Measurements from ENCODE around the gene STK11IP.
A peak's percentile ranks its signal among the peaks of the same experiment; 100 is the strongest.

Gene STK11IP, protein sequence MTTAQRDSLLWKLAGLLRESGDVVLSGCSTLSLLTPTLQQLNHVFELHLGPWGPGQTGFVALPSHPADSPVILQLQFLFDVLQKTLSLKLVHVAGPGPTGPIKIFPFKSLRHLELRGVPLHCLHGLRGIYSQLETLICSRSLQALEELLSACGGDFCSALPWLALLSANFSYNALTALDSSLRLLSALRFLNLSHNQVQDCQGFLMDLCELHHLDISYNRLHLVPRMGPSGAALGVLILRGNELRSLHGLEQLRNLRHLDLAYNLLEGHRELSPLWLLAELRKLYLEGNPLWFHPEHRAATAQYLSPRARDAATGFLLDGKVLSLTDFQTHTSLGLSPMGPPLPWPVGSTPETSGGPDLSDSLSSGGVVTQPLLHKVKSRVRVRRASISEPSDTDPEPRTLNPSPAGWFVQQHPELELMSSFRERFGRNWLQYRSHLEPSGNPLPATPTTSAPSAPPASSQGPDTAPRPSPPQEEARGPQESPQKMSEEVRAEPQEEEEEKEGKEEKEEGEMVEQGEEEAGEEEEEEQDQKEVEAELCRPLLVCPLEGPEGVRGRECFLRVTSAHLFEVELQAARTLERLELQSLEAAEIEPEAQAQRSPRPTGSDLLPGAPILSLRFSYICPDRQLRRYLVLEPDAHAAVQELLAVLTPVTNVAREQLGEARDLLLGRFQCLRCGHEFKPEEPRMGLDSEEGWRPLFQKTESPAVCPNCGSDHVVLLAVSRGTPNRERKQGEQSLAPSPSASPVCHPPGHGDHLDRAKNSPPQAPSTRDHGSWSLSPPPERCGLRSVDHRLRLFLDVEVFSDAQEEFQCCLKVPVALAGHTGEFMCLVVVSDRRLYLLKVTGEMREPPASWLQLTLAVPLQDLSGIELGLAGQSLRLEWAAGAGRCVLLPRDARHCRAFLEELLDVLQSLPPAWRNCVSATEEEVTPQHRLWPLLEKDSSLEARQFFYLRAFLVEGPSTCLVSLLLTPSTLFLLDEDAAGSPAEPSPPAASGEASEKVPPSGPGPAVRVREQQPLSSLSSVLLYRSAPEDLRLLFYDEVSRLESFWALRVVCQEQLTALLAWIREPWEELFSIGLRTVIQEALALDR

DNA sequence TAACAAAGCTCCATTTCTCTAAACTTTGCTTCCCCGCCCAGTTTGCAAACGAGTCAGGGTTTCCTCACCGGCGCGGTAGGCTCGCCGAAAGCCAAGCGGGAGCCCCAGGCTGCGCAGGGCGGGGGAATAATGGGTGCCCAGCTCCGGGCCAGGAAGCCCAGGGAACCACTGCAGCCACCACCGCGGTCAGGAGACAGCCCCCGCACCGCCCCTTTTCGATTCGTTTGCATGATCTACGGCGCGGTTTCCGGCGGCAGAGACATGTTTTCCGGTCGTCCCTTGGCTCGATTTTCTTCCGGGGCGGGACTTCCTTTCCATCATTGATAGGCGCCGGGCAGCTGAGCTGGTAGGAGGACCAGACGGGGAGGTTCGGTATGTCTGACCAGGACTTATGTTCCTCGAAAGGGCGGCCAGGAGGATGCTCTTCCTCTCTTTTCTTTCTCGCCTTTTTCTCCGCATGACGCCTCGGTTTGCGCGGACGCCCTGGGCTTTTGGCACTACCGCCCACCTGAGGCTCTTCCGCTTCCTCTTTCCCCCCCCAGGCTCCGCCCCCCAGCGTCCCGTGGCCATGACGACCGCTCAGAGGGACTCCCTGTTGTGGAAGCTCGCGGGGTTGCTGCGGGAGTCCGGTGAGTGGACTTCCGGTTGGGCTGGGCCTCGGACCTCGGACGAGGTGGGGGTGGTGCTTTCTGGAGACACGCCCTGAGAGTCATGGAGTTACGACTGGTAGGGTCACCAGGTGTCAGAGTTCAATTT is at the start of gene STK11IP:
STK11IP (plus strand) TSS at position 306 of the 756 bp plus-strand sequence; CDS start at position 569, 263 bp downstream.
- peak; percentile 98 for DNase-seq

DNA sequence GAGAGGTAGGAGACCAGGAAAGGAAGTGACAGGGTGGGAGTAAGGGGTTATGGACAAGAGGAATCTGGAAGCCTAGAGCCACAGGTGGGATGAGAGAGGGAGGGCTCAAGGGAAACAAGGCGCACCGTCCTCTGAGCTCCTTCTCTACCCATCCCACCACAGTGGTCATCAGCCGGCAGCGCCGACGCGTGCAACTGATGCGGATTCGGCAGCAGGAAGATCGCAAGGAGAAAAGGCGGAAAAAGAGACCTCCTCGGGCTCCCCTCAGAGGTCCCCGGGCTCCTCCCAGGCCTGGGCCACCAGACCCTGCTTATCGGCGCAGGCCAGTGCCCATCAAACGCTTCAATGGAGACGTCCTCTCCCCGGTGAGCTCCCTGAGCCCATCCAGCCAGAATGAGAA is 48.7 kb upstream of the STK11IP start:
- no peak for DNase-seq

DNA sequence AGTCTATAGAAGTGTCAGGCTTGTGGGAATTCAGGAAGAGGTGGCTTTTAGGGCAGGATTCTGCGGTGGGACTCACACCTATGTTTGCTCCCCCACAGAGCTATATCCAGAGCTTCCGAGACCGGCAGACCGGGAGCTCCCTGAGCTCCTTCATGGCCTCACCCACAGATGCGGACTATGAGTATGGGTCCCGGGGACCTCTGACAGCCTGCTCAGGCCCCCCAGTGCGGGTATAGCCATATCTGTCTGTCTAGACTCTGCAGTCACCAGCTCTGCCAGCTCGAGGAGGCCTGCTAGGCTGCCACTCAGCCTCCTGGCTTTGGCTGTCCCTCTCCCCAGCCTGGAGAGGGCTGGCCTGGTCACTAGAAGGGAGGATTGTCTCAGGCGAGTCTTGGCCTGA is 48.0 kb upstream of the STK11IP start:
- no peak for DNase-seq

DNA sequence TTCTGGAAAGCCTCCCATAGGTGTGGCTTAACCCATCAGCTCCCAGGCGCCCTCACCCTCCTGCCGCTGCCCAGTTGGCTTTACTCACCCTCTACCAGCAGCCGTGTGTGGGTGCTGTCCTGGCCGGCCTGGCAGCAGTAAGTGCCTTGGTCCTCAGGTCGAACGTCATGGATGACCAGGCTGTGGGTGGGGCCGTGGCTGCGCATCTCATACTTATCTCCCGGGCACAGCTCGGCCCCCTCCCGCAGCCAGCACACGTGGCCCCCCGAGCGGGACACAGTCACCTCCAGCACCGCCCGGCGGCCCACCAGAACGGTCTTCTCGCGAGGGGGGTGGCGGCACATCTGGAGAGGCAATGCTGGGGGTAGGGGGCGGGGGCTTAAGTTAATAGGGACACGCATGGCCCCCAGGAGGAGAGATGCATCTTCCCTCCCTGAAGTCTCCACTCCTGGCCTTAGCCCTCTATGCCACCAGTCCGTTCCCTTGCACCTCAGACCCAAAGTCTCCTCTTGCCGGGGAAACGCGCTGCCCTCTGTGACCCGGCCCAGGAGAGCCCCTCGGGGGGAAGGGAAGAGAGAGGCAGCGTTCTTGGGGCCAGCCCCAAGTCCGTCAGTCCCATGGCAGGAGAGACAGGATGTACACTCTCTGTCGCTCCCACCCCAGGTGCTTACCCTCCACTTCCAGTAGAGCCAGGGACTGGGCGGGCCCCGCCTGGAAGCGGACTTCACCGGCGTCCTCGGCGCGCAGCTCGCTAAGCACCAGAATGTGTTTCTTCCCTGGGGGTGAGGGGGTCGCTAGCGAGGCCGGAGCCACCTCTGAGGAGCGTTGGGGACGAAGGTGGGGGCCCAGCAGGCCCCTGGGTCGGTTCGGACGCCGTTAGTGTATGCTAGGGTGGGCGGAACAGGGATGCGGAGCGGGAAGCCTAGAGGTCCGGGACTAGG is 45.9 kb upstream of the STK11IP start:
- DNase-seq: no peak

DNA sequence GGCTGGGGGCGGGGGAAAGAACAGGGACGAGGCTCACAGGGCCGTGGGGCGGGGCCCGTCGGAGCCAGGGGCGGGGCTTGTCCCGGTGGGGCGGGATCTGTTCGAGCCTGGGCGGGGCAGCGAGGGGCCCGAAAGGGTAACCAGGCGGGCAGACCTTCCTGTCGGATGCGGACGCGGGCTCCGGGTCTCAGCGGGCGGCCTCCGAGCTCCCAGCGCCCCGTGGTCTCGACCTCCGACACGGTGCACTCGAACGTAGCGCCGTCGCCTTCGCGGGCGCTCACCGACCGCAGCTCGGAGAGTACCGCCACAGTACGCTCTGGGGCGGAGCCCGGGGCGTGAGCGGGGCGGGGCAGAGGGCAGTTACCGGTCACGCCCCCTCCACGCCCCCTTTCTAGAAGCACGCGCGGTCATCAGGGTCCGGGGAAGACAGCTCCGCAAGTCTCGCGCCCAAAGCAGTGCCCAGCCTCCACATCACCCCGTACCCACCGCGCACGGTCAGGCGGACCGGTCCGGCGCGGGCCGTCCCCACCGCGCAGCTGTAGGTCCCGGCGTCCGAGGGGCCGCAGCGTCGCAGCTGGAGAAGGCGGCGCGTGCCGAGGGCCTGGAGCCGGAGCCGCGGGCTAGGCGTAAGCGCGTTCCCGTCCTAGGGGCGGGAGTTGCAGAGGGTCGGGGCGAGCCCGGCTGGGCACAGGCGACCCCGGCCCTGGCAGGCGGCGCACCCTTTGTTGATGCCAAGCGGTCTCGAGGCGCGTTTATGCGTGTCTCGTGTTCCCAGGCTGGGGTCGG is 45.1 kb upstream of the STK11IP start:
- DNase-seq: peak; percentile 86

DNA sequence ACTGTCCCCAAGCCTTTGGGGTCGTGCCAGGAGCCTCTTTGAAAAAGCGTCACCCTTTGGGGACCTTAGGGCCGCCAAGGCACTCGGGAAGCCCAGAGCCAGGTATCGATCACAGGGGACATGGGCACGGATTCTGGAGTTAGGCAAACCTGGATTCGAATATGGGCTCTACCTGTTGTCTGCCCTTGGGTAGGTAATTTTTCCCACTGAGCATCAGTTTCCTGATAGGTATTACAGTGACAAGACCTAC is 44.6 kb upstream of the STK11IP start:
- no peak for DNase-seq

DNA sequence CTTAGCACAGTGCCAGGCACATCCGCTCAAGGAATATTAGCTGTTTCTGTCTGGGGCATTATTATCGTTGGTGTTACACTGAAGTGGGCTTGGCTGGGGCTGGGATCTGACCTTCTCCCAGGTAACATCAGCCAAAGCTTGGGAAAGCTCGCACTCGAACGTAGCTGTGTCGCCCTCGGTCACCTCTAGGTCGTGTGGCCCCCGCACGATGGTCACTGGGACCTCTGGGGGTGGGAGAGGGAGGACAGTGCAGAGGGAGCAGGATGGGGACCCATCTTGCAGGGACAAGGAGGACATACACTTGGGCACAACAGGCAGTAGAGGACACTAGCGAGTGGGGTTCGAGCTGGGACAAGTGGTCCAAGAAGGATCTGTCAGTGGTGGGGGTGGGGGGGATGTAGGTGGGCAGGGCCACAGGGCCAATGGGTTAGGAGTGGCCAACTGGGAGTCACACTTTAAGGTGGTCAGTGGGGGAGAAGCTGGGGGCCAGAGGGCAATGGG is 44.1 kb upstream of the STK11IP start:
- no peak for DNase-seq

DNA sequence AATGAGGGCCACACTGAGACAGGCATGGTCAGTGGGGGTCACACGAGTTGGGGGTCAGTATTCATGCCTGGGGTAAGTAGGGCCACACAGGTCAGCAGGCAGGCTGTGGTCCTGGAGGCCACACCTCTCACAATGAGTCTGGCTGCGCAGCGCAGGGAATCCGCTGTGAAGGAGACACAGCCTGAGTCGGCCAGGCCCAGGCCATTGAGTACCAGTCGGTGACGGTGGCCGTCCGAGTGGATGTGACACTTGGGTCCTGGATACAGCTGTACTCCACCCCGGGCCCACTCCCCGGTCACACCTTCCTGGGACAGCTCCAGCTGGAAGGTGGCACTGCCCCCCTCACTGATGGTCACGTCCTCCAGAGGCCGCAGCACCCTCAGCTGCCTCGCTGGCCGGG is 43.3 kb upstream of the STK11IP start:
- no peak for DNase-seq

DNA sequence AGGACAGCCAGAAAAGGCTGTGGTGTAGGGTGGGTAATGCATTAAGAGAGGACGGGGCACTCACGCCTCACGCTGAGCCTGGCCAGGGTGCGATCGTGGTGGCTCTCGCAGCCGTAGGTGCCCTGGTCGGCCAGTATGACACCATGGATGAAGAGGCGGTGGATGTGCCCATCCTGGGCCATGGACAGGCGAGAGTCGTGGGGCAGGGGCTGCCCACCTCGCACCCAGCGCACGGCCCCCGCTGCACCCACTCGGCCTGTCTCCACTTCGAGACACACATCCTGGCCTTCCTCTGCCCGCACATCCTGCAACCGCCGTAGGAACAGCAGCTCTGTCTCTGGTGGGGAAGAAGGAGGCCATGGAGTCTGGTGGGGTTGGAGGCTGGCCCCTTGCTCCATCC is 41.7 kb upstream of the STK11IP start:
- no peak for DNase-seq

DNA sequence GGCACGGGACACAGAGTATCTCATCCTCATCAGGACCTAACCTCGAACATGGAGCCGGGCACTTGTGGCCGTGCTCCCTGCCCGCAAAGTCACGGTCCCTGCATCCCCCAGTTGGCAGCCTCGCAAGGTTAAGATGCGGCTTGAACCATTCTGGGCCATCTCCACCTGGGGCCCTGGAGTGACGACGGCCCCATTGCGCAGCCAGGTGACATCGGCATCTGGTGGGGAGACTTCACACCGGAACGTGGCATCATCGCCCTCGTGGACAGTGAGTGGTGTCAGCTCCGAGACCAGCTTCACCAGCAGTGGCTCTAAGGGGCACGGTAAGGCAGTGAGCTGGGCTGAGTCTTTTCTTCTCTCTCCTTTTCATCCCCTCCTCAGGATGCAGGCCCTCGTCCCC is 41.2 kb upstream of the STK11IP start:
- DNase-seq: no peak

DNA sequence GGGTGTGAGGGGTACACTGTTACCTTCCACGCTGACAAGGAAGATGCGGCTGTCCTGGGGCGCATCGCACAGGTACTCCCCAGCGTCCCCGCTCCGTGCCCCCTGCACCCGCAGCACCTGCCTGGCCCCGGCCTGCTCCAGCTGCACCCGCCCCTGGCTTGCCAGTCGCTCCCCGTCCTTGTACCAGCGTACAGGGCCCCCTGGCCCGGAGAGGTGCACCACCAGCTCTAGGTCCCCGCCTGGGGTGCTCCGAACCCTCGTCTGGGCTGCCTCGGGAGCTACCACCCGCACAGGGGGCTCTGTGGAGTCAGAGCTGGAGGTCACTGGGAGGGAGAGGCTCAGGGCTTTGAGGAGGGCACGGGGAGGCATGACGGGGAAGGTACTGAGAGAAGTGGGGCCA is 40.3 kb upstream of the STK11IP start:
- DNase-seq: no peak

DNA sequence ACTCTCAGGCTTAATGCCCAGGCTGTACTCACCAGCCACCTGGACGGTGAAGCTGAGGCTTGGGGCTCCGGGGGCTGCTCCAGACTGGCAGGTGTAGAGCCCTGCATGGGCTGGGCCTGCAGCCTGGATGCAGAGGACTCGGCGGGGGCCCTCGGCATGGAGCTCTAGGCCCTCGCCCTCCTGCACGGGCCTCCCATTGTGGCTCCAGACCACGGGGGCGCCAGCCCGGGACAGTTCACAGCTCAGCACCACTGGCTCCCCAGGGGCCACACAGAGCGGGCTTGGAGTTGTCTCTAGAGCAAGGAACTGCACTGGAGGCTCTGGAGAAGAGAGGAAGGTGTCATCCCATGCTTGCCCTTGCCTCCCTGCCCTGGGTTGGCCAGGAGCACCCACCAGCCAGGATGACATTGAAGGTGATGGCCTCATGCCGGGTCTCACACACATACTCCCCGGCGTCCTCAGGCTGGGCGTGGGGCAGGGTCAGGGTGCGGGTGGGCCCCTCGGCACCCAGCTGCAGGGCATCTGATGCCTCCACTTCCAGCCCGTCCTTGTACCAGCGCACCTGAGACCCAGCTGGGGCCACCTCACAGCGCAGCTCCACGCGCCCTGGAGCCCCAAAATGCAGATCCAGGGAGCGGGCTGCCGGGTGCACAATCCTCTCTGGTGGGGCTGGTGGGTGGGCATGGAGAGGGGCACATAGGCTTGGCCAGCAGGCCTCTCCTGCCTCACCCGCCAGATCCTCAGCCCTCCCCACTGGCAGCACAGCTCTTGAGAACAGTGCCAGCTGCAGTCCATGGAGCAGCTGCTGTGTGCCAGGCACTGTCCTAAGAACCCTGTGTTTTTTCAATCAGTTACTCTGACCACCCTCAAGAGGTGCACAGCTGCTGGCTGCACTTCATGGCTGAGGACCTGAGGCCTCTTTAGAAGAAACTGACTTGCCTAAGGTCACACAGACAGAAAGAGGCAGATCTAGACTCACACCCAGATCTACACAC is 39.6 kb upstream of the STK11IP start:
- DNase-seq: no peak

DNA sequence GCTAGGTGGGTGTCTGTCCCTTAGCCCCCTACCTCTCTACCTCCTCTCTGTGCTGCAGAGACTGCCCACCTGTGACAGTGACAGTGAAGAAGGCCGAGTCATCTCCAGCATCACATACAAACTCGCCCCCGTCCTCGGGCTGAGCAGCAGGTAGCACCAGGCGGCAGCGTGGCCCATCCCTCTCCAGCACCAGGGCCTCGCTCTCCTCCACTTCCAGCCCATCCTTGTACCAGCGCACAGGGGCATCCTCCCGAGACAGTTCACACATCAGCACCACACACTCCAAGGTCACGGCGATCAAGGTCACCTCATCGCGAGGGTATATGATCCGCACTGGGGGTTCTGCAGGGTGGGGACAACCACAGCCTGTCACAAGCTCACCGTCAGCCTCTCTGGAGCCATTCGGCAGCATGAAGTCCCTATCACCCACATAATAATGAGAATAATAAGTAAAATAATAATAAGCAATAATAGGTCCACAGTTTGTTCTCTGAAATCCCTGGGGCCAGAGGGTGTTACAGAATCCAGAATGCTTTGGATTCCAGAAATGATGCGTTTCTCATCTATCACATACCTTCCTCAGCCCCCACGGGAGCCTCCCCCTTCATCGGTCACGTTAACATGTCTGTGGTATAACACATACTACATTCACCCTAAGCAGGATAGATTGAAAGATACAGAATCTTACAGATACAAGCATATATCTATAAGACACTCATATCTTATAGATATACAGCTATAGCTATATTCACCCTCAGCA is 38.3 kb upstream of the STK11IP start:
- DNase-seq: no peak

DNA sequence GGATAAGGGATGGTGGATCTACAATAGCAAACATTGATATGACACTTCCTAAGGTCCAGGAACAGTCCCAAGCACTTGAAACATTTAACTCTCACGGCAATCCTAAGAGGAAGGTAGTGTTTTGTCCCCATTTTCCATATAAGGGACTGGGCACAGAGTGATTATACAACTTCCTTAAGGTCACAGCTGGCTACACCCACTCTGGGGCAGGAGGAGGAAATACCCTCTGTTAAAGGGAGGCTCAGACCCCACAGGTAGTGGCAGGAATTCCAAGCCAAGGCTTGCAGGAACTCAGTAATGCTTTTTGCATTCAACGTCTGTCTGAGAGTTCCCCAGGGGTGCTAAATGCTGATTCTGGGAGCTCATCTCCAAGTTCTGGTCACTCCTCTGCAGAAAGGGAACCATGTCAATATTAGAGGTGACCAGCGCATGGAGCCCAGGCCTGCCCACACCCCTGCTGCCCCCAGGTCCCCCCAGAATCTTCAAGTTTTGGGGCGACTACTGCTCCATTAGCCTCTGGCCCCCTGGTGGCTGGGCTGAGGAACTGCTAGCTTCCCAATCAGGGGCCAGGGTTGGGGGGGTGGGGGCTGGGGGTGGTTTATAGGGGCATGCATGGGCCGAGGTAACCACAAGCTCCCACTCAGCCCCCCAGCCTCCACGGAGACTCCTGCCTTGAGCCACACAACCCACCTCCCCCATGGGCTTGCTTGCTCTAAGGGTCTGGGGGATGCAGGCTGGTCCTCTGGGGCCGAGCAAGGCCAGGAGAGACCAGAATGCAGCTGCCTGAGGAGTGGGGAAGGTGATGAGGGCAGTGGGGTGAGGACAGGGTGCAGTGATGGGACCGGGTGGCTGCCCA is 37.4 kb upstream of the STK11IP start:
- peak; percentile 13 for DNase-seq

DNA sequence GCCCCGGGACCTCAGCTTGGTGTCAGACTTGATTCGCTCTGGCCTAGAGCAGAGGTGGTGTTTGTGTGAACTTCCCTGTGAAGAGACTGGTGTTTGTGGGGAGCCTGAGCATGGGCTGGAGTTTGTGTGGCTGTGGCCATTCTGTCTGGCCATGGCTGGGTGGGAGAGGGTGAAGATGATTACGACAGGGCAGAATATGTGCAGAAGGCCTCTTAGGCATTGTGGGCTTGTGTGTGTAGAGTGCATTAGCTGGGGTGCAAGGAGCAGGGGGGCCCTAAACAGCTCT is 36.8 kb upstream of the STK11IP start:
- no peak for DNase-seq

DNA sequence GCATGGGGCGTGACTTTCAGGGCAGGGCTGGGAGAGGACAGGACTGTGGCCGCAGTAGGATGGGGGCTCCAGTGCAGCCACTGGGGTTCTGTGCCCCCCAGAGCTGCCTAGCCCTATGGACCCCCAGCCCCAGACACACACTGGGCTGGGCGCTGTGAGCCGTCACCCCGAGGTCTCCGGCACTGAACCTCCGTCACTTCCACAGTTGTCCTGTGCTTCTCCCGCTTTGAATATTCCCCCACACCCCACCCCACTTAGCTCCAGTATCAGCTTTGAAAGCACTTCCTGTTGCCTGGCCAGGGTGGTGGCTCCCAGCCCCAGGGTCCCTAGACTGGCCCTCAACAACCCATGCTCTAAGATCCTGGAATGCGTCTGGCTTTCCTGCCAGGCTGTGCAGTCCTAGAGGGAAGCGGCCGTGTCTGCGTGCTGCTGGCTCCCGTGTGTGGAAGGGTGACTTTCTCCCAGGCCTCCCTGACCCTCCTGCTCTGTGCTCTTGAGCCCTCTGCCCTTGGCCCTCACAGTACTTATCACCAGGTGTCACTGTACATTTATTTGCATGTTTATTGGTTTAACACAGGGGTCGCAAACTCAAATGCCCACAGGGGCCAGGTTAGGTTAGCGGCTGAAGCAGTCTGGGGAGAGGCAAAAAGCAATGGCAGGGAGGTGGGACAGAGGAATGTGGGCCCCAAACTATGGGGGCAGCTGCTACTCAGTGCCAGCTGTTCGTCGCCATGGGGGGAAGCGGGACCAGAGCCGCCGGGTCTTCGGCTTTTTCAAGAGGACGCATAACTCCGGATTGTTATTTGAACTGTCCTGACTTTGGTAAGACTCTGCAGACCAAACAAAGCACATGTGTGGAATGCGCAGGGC is 36.2 kb upstream of the STK11IP start:
- no peak for DNase-seq

All from suppressor macrophage treated with lipopolysaccharide for 4 hours (primary cell).